B cell (primary cell): Measurements from ENCODE around the gene MEG3. TPM values are rescaled to one million over a fixed set of nuclear protein-coding genes. Genes with fewer than 3 reads are reported as not detected.

Experiments used
- ATAC-seq: fragments of 200-7000 bp; cut with Tn5 transposase; one replicate; pipeline ENCODE4 v1.10.0; 2021; ENCODE audit warnings: low read depth, mild to moderate bottlenecking, moderate number of reproducible peaks, moderate library complexity
- CTCF ChIA-PET: fragments of 350-600 bp; sonication (Branson Sonifier 250); formaldehyde crosslinking; loops from one replicate; lab custom pipeline; 2021; ENCODE audit warnings: antibody characterized with exemption, inconsistent platforms; lab: Charles Lee
- POLR2A ChIA-PET: fragments of 350-600 bp; sonication (Branson Sonifier 250); formaldehyde crosslinking; loops from one replicate; lab custom pipeline; 2021; ENCODE audit warnings: antibody characterized with exemption; lab: Charles Lee
- DNase-seq: peaks from one replicate; pipeline ENCODE4 v3.0.0; 2013
- H2AFZ ChIP-seq: 2 replicates; pipeline ENCODE4 v1.6.1; 2012; ENCODE audit warnings: mild to moderate bottlenecking, low read depth, low read length; ENCODE audit not compliant: insufficient read depth, poor library complexity, severe bottlenecking
- H3K27ac ChIP-seq, 2 donors: 1 replicate in 1 of 2; 2 replicates in 1 of 2; pipeline ENCODE4 v1.5.1; 2012 to 2013; ENCODE audit warnings: low read length in 2 of 2, mild to moderate bottlenecking in 2 of 2, moderate library complexity in 1 of 2
- H3K27me3 ChIP-seq, 4 experiments: fragments of 200-600 bp in 1 of 4; sonication (generic) in 1 of 4; replicated peaks in 1 of 4; 1 replicate in 2 of 4; 2 replicates in 2 of 4; pipeline versions ENCODE4 v1.6.1 to v1.7.0; 2013 to 2016; ENCODE audit warnings: low read length in 3 of 4, mild to moderate bottlenecking in 2 of 4, mixed read lengths in 1 of 4, moderate library complexity in 1 of 4; ENCODE audit not compliant: insufficient read depth in 4 of 4, control insufficient read depth in 3 of 4; ENCODE audit errors: control extremely low read depth in 1 of 4
- H3K36me3 ChIP-seq, 2 experiments: replicated peaks in 1 of 2; 1 replicate in 1 of 2; 2 replicates in 1 of 2; pipeline versions ENCODE4 v1.6.1 to v1.7.1; 2013; ENCODE audit warnings: low read length in 1 of 2; ENCODE audit not compliant: insufficient read depth in 2 of 2, control insufficient read depth in 1 of 2; ENCODE audit errors: control extremely low read depth in 1 of 2, extremely low read depth in 1 of 2
- H3K4me1 ChIP-seq, 2 donors: fragments of 200-600 bp in 1 of 2; sonication (generic) in 1 of 2; 1 replicate in 1 of 2; 2 replicates in 1 of 2; pipeline versions ENCODE4 v1.5.1 to v1.6.1; 2013 to 2017; ENCODE audit warnings: low read length in 2 of 2; ENCODE audit not compliant: control insufficient read depth in 2 of 2, insufficient read depth in 2 of 2
- H3K4me2 ChIP-seq: replicated peaks from 2 replicates; pipeline ENCODE3; 2012; ENCODE audit warnings: mild to moderate bottlenecking, low read depth, low read length; ENCODE audit not compliant: poor library complexity, severe bottlenecking
- H3K4me3 ChIP-seq, 5 experiments: fragments of 200-600 bp in 1 of 5; sonication (generic) in 1 of 5; 1 replicate in 3 of 5; 2 replicates in 2 of 5; pipeline versions ENCODE4 v1.5.1 to v1.7.0; 2011 to 2016; ENCODE audit warnings: low read length in 4 of 5, mild to moderate bottlenecking in 4 of 5, low read depth in 2 of 5, control low read depth in 1 of 5, moderate library complexity in 1 of 5; ENCODE audit not compliant: insufficient read depth in 1 of 5; ENCODE audit errors: control extremely low read depth in 1 of 5, extremely low read depth in 1 of 5
- H3K79me2 ChIP-seq: fragments of 200-600 bp; sonication (generic); one replicate; pipeline ENCODE4 v1.6.0; 2016; ENCODE audit warnings: low read length; ENCODE audit not compliant: control insufficient read depth, insufficient read depth
- H3K9ac ChIP-seq: fragments of 200-600 bp; sonication (generic); 2 replicates; pipeline ENCODE4 v1.6.1; 2017; ENCODE audit warnings: mild to moderate bottlenecking, low read length, moderate library complexity
- H3K9me3 ChIP-seq, 3 donors: one replicate each; pipeline versions ENCODE4 v1.6.1 to v1.7.1; 2013; ENCODE audit warnings: low read length in 2 of 3; ENCODE audit not compliant: control insufficient read depth in 2 of 3, insufficient read depth in 1 of 3; ENCODE audit errors: control extremely low read depth in 1 of 3
- H4K20me1 ChIP-seq: 2 replicates; pipeline ENCODE4 v1.6.0; 2012; ENCODE audit warnings: mild to moderate bottlenecking, low read length; ENCODE audit not compliant: insufficient read depth, control insufficient read depth, poor library complexity, severe bottlenecking
- H3K27ac Mint-ChIP-seq: one replicate; pipeline ENCODE4 v1.8.0; 2021; ENCODE audit warnings: mixed read lengths
- H3K27me3 Mint-ChIP-seq: one replicate; pipeline ENCODE4 v1.8.0; 2021; ENCODE audit warnings: mixed read lengths
- H3K4me1 Mint-ChIP-seq: one replicate; pipeline ENCODE4 v1.8.0; 2021; ENCODE audit warnings: mixed read lengths
- H3K4me3 Mint-ChIP-seq: one replicate; pipeline ENCODE4 v1.8.0; 2021; ENCODE audit warnings: mixed read lengths
- H3K9me3 Mint-ChIP-seq: one replicate; pipeline ENCODE4 v1.8.0; 2022; ENCODE audit warnings: mixed read lengths; ENCODE audit not compliant: insufficient read depth
- CTCF ChIP-seq: fragments of 200-600 bp; IDR thresholded peaks from one replicate; pipeline ENCODE4 v1.8.0; 2022; ENCODE audit warnings: antibody characterized with exemption, mild to moderate bottlenecking
- EZH2 ChIP-seq: IDR thresholded peaks from 2 replicates; pipeline ENCODE4 v1.6.1; 2012; ENCODE audit warnings: borderline replicate concordance, low read depth, mild to moderate bottlenecking, moderate library complexity, low read length; ENCODE audit not compliant: insufficient read depth, poor library complexity, severe bottlenecking
- whole genome bisulfite sequencing: methylation state at CpG from one replicate; pipeline ENCODE4 v1.1.5; 2013; ENCODE audit warnings: missing lambda C conversion rate; ENCODE audit not compliant: insufficient coverage; 5-methylcytosine and 5-hydroxymethylcytosine counted together
- intact Hi-C: fragments of 100-400 bp; cut with micrococcal nuclease; formaldehyde crosslinking; loops from one replicate; pipeline ENCODE4 v1.10.0; 2022
- polyA plus RNA-seq: library from polyadenylated mRNA; depleted of rRNA; stranded (reverse); fragments of >200 nt; gene quantifications from 2 replicates; pipeline ENCODE4 v1.2.3, GENCODE V29; 2012
- total RNA-seq, 2 donors: library from RNA; stranded (reverse); fragments of 120-200 nt in 1 of 2; gene quantifications; 1 replicate in 1 of 2; 2 replicates in 1 of 2; pipeline versions ENCODE4 v1.2.3 to v1.2.4, GENCODE V29; 2013 to 2022

The MEG3 gene
- total and polyA plus RNA-seq, 2 donors (not counting 1 experiment from before 2014, with no cell fraction given) = 0.13 TPM; not detected in 1

- peaks cover 0 to 4% (median 0%) of the 10 kb centered on the region in 4 experiments for H3K27me3 ChIP-seq
- no peak overlapping the region for H3K4me3 ChIP-seq
- ChIA-PET POLR2A (no interaction called here), CTCF (no interaction called here)
- H3K27ac ChIP-seq = no peak overlapping the region
- no peaks in the 10 kb centered on the region for H3K79me2 ChIP-seq
- H4K20me1 ChIP-seq = no peaks in the 10 kb centered on the region
- no peaks in the 10 kb centered on the region for H3K4me1 ChIP-seq
- DNase-seq (no peak), ATAC-seq (no peak)
- Mint-ChIP-seq H3K9me3 (no peaks in the 10 kb centered on the region), H3K27me3 (peaks cover 11% of the 10 kb centered on the region), H3K27ac (no peak overlapping the region), H3K4me1 (no peaks in the 10 kb centered on the region), H3K4me3 (no peak overlapping the region)
- WGBS = 89% methylated on average over 10 of the region's 13 CpGs
- no peak overlapping the region for H3K9ac ChIP-seq
- no peaks in the 10 kb centered on the region for H3K9me3 ChIP-seq
- H2AFZ ChIP-seq = no peak overlapping the region
- intact Hi-C loops = no loop called here
- TF ChIP-seq EZH2 (no peak), CTCF (no peak)
- no peaks in the 10 kb centered on the region for H3K36me3 ChIP-seq
- no peak overlapping the region for H3K4me2 ChIP-seq
These were observed 65.9 kb downstream of the MEG3 start for GRCh38 chr14:100891501-100892445.
